Endothelial cell of umbilical vein (primary cell): Measurements from ENCODE around the gene CUEDC1. TPM values are rescaled to one million over a fixed set of nuclear protein-coding genes. Genes with fewer than 3 reads are reported as not detected.

Experiments
- BruUV-seq: library from RNA; stranded (reverse); fragments of 400-500 nt; replicated peaks from 2 replicates; lab custom pipeline; 2021; lab: Mats Ljungman, UMichigan
- CTCF ChIA-PET: fragments of 300-600, 350-600 bp; sonication (Branson Sonifier 250); formaldehyde crosslinking; loops from one replicate; lab custom pipeline; 2021; ENCODE audit warnings: antibody characterized with exemption, inconsistent platforms; lab: Charles Lee
- POLR2A ChIA-PET: fragments of 300-600, 350-600 bp; sonication (Branson Sonifier 250); formaldehyde crosslinking; loops from one replicate; lab custom pipeline; 2021; ENCODE audit warnings: antibody characterized with exemption, inconsistent platforms; lab: Charles Lee
- DNase-seq: peaks from one replicate; pipeline ENCODE4 v3.0.0-alpha.2; 2011; ENCODE audit warnings: low read depth, low spot score
- FAIRE-seq: peaks from 2 replicates; lab custom pipeline; 2011; peaks lifted over from hg19 to GRCh38; lab: Jason Lieb, UNC
- H2AFZ ChIP-seq: 2 replicates; pipeline ENCODE4 v1.6.0; 2012; ENCODE audit warnings: low read depth, low read length, control low read depth, inconsistent platforms
- H3K27ac ChIP-seq: 2 replicates; pipeline ENCODE4 v1.5.1; 2011; ENCODE audit warnings: low read depth, mild to moderate bottlenecking, control low read depth, low read length, moderate library complexity; ENCODE audit not compliant: insufficient read depth
- H3K27me3 ChIP-seq, 2 experiments: 2 replicates each; pipeline versions ENCODE4 v1.6.0 to v1.6.1; 2011; ENCODE audit warnings: low read length in 2 of 2, mixed read lengths in 1 of 2; ENCODE audit not compliant: control insufficient read depth in 2 of 2, insufficient read depth in 2 of 2
- H3K36me3 ChIP-seq, 2 experiments: 2 replicates in 1 of 2; 3 replicates in 1 of 2; pipeline ENCODE4 v1.5.1; 2011; ENCODE audit warnings: low read length in 2 of 2, mild to moderate bottlenecking in 1 of 2, moderate library complexity in 1 of 2; ENCODE audit not compliant: control insufficient read depth in 2 of 2, insufficient read depth in 2 of 2; ENCODE audit errors: extremely low read depth in 1 of 2
- H3K4me1 ChIP-seq: 3 replicates; pipeline ENCODE4 v1.5.1; 2011; ENCODE audit warnings: mild to moderate bottlenecking, low read length; ENCODE audit not compliant: control insufficient read depth, insufficient read depth; ENCODE audit errors: extremely low read depth
- H3K4me2 ChIP-seq: 2 replicates; pipeline ENCODE4 v1.6.1; 2011; ENCODE audit warnings: low read length, control low read depth, mixed read lengths; ENCODE audit not compliant: insufficient read depth
- H3K4me3 ChIP-seq, 3 experiments: fragments of 200-600 bp in 1 of 3; sonication (generic), shearing (Covaris generic) in 1 of 3; replicated peaks in 1 of 3; 2 replicates each; pipeline ENCODE4 v1.5.1; 2011 to 2016; ENCODE audit warnings: control low read depth in 3 of 3, low read length in 3 of 3, mild to moderate bottlenecking in 2 of 3, inconsistent platforms in 1 of 3, low read depth in 1 of 3, moderate library complexity in 1 of 3; ENCODE audit not compliant: insufficient read depth in 1 of 3
- H3K79me2 ChIP-seq: 2 replicates; pipeline ENCODE4 v1.6.0; 2012; ENCODE audit warnings: low read length, inconsistent platforms; ENCODE audit not compliant: control insufficient read depth, insufficient read depth
- H3K9ac ChIP-seq: replicated peaks from 2 replicates; pipeline ENCODE3; 2011; ENCODE audit warnings: low read length, control low read depth; ENCODE audit not compliant: insufficient read depth; ENCODE audit errors: extremely low read depth
- H3K9me1 ChIP-seq: replicated peaks from 3 replicates; pipeline ENCODE4 v1.6.0; 2011; ENCODE audit warnings: mild to moderate bottlenecking, low read length; ENCODE audit not compliant: control insufficient read depth, insufficient read depth; ENCODE audit errors: extremely low read depth
- H3K9me3 ChIP-seq: replicated peaks from 2 replicates; pipeline ENCODE4 v1.5.1; 2012; ENCODE audit warnings: low read length, inconsistent platforms; ENCODE audit not compliant: control insufficient read depth, insufficient read depth
- H4K20me1 ChIP-seq: replicated peaks from 2 replicates; pipeline ENCODE3; 2011; ENCODE audit warnings: mild to moderate bottlenecking, low read length; ENCODE audit not compliant: control insufficient read depth, insufficient read depth; ENCODE audit errors: extremely low read depth
- CTCF ChIP-seq, 2 donors: IDR thresholded peaks; 1 replicate in 1 of 2; 2 replicates in 1 of 2; pipeline ENCODE4 v1.5.1; 2011; ENCODE audit warnings: low read length in 2 of 2, mild to moderate bottlenecking in 2 of 2, moderate library complexity in 2 of 2, control low read depth in 1 of 2, inconsistent platforms in 1 of 2, low read depth in 1 of 2; ENCODE audit not compliant: insufficient read depth in 1 of 2; ENCODE audit errors: extremely low read depth in 1 of 2
- EZH2 ChIP-seq: IDR thresholded peaks from 2 replicates; pipeline ENCODE4 v1.6.1; 2012; ENCODE audit warnings: borderline replicate concordance, low read depth, mild to moderate bottlenecking, moderate library complexity, low read length, inconsistent platforms; ENCODE audit not compliant: severe bottlenecking
- FOS ChIP-seq: IDR thresholded peaks from 2 replicates; pipeline ENCODE4 v1.6.1; 2011; ENCODE audit warnings: mild to moderate bottlenecking, low read length, moderate library complexity, borderline replicate concordance; ENCODE audit not compliant: insufficient read depth
- GATA2 ChIP-seq: IDR thresholded peaks from 2 replicates; pipeline ENCODE4 v1.7.0; 2011; ENCODE audit warnings: low read depth, mild to moderate bottlenecking, moderate library complexity, mixed read lengths, low read length; ENCODE audit not compliant: insufficient read length, insufficient read depth
- JUN ChIP-seq: IDR thresholded peaks from 2 replicates; pipeline ENCODE4 v1.6.1; 2011; ENCODE audit warnings: borderline replicate concordance, low read depth; ENCODE audit not compliant: insufficient read length, insufficient read depth
- MAX ChIP-seq: IDR thresholded peaks from 2 replicates; pipeline ENCODE4 v1.6.1; 2011; ENCODE audit not compliant: insufficient read depth, insufficient read length
- MYC ChIP-seq: IDR thresholded peaks from one replicate; pipeline ENCODE4 v1.6.1; 2011; ENCODE audit warnings: mild to moderate bottlenecking, low read depth, low read length
- POLR2A ChIP-seq: IDR thresholded peaks from 2 replicates; pipeline ENCODE4 v1.6.1; 2012; ENCODE audit warnings: low read depth, mild to moderate bottlenecking, control low read depth, low read length
- POLR2AphosphoS5 ChIP-seq: IDR thresholded peaks from 2 replicates; pipeline ENCODE4 v1.6.1; 2012; ENCODE audit warnings: low read depth, mild to moderate bottlenecking, control low read depth, low read length, moderate library complexity; ENCODE audit not compliant: insufficient read depth
- dilution Hi-C: fragments of 300-500 bp; cut with MboI; formaldehyde crosslinking; loops from one replicate; pipeline ENCODE4 v1.15.0; 2019; ENCODE audit warnings: low sequenced_read_pairs; ENCODE audit not compliant: extremely low pct_ligation_motif_present
- intact Hi-C: fragments of 100-400 bp; cut with micrococcal nuclease; formaldehyde crosslinking; loops from one replicate; pipeline ENCODE4 v1.10.0; 2022
- polyA plus RNA-seq, 4 experiments: library from polyadenylated mRNA; depleted of rRNA in 3 of 4; stranded (reverse) in 3 of 4; unstranded in 1 of 4; fragments of >200 nt; gene quantifications; 2 replicates each; pipeline versions ENCODE4 v1.2.1 to v1.2.3, GENCODE V29; 2011 to 2012; ENCODE audit warnings: missing spikeins in 1 of 4
- total RNA-seq: library from RNA; stranded (reverse); gene quantifications from 2 replicates; pipeline ENCODE4 v1.2.3, GENCODE V29; 2021

The CUEDC1 gene
- total and polyA plus RNA-seq, 2 donors (not counting 3 experiments of a cell fraction or from before 2014, with no cell fraction given), result 15.8 to 27.7 TPM

DNA sequence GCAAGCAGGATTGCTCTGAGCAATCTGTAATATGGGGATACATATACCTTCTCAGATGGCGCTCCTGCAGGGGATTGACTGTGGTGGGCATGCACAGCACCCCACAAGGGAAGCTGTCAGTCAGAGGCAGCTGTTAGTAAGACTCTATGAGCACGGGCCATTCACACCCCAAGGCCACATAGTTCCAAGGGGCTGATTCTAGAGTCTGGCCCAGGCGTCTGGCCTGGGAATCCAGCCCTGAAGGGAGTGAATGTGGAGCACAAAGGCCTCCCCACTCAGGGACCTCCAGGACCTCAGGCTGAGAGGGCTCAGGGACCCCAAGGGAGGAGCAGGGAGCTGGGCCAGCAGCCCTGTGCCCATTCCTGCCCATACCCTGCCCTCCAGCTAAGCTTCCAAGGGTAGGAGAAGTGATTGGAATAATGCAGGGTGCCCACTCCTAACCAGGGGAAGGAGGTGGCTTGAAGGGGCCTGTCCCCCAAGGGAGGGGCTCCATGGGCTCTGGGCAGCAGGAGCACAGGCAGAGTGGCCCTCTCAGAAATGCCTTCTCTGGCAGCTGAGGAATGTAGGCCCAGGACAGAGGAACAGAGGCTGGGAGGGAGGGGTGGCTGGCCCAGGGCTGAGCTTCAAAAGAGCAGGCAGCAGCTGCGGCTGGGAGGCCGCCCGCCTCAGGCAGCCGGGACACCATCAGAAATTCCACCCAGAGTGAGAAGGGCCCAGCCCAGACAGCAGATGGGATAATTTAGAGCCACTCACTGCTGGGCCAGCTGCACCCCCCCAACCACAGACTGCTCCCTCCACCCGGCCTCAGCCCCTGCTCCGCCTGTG is 56.5 kb downstream of the CUEDC1 start:
- no peaks in the 10 kb centered on the region for H3K9me1 ChIP-seq
- H3K4me2 ChIP-seq, result no peak overlapping the region
- H2AFZ ChIP-seq, result no peak overlapping the region
- POLR2A ChIA-PET, result no interaction called here
- no peak overlapping the region for H3K4me3 ChIP-seq
- FAIRE-seq (no peak), DNase-seq (no peak)
- CTCF ChIA-PET, result interaction anchor here (1.0 to 3.3 kb wide), 10 partner anchors 13 to 101 kb away, joined by 3 to 11 read pairs (median 4); no protein-coding TSS in a partner anchor
- no TSS peak for BruUV-seq
- no peak for TF ChIP-seq JUN
- no peak for TF ChIP-seq GATA2
- TF ChIP-seq POLR2AphosphoS5, result no peak
- no peak for TF ChIP-seq CTCF (IDR thresholded peaks at IDR 0.05; ENCODE audit: extremely low read depth in 1 of 2, insufficient read depth in 1 of 2, low read depth in 1 of 2, low read length in 2 of 2)
- no peak for TF ChIP-seq POLR2A
- TF ChIP-seq MYC, result no peak
- no peak for TF ChIP-seq EZH2
- TF ChIP-seq FOS, result no peak
- TF ChIP-seq MAX, result no peak
- no peaks in the 10 kb centered on the region for H3K79me2 ChIP-seq
- dilution Hi-C loops, result no loop called here
- H3K36me3 ChIP-seq, result no peaks in the 10 kb centered on the region
- intact Hi-C loops, result no loop called here
- no peaks in the 10 kb centered on the region for H4K20me1 ChIP-seq
- no peaks in the 10 kb centered on the region for H3K9me3 ChIP-seq
- peaks cover 19% of the 10 kb centered on the region for H3K4me1 ChIP-seq
- H3K27me3 ChIP-seq, result no peaks in the 10 kb centered on the region
- no peak overlapping the region for H3K9ac ChIP-seq
- no peak overlapping the region for H3K27ac ChIP-seq
